Nephron (organoid): ENCODE data around the gene ADCY2.

Source experiments
- H3K27ac Mint-ChIP-seq, 3 experiments: 2 replicates each; pipeline ENCODE4 v1.8.0; 2020; ENCODE audit warnings: mixed read lengths in 3 of 3, mild to moderate bottlenecking in 2 of 3, moderate library complexity in 1 of 3
- H3K27me3 Mint-ChIP-seq: 2 replicates; pipeline ENCODE4 v1.8.0; 2021; ENCODE audit warnings: low read depth, mild to moderate bottlenecking, moderate library complexity, mixed read lengths
- H3K36me3 Mint-ChIP-seq: 2 replicates; pipeline ENCODE4 v1.8.0; 2020; ENCODE audit warnings: low read depth, mixed read lengths
- H3K4me1 Mint-ChIP-seq: 2 replicates; pipeline ENCODE4 v1.8.0; 2020; ENCODE audit warnings: mixed read lengths
- H3K4me3 Mint-ChIP-seq, 3 experiments: 2 replicates each; pipeline ENCODE4 v1.8.0; 2020; ENCODE audit warnings: mild to moderate bottlenecking in 3 of 3, mixed read lengths in 3 of 3, moderate library complexity in 2 of 3
- H3K9me3 Mint-ChIP-seq: 2 replicates; pipeline ENCODE4 v1.8.0; 2020; ENCODE audit warnings: mixed read lengths
- CTCF ChIP-seq, 3 experiments: fragments of 200-600 bp; sonication (generic); IDR thresholded peaks; one replicate each; pipeline ENCODE4 v1.5.0; 2021; ENCODE audit warnings: antibody characterized with exemption in 3 of 3; ENCODE audit not compliant: unreplicated experiment in 3 of 3

The ADCY2 gene

GRCh38 chr5:7364226-7364875 lies 31.6 kb upstream of the ADCY2 start:
- Mint-ChIP-seq H3K36me3 (no peaks in the 10 kb centered on the region), H3K9me3 (no peaks in the 10 kb centered on the region), H3K4me3 (no peak overlapping the region), H3K4me1 (no peaks in the 10 kb centered on the region), H3K27ac (no peak overlapping the region), H3K27me3 (peaks cover 4% of the 10 kb centered on the region)
- no peak for TF ChIP-seq CTCF (IDR thresholded peaks at IDR 0.05; ENCODE audit: unreplicated experiment in 3 of 3)

GRCh38 chr5:7367780-7368179 lies 28.2 kb upstream of the ADCY2 start:
- H3K4me3 Mint-ChIP-seq, result no peak overlapping the region
- no peaks in the 10 kb centered on the region for H3K4me1 Mint-ChIP-seq
- H3K27me3 Mint-ChIP-seq, result peaks cover 4% of the 10 kb centered on the region
- H3K36me3 Mint-ChIP-seq, result no peaks in the 10 kb centered on the region
- peaks cover 8% of the 10 kb centered on the region for H3K9me3 Mint-ChIP-seq
- H3K27ac Mint-ChIP-seq, result no peak overlapping the region
- TF ChIP-seq CTCF (IDR thresholded peaks at IDR 0.05; ENCODE audit: unreplicated experiment in 3 of 3), result no peak

- peaks cover 4% of the 10 kb centered on the region for H3K4me1 Mint-ChIP-seq
- H3K27ac Mint-ChIP-seq, result no peak overlapping the region
- H3K4me3 Mint-ChIP-seq, result no peak overlapping the region
- peaks cover 8% of the 10 kb centered on the region for H3K9me3 Mint-ChIP-seq
- no peaks in the 10 kb centered on the region for H3K36me3 Mint-ChIP-seq
- TF ChIP-seq CTCF (IDR thresholded peaks at IDR 0.05; ENCODE audit: unreplicated experiment in 3 of 3), result no peak
- H3K27me3 Mint-ChIP-seq, result no peaks in the 10 kb centered on the region
Measured at GRCh38 chr5:7372399-7372798, 23.5 kb upstream of the ADCY2 start.

GRCh38 chr5:7374186-7374585 lies 21.8 kb upstream of the ADCY2 start:
- no peaks in the 10 kb centered on the region for H3K36me3 Mint-ChIP-seq
- no peak overlapping the region for H3K27ac Mint-ChIP-seq
- H3K27me3 Mint-ChIP-seq, result no peaks in the 10 kb centered on the region
- peaks cover 8% of the 10 kb centered on the region for H3K4me1 Mint-ChIP-seq
- TF ChIP-seq CTCF (IDR thresholded peaks at IDR 0.05; ENCODE audit: unreplicated experiment in 3 of 3), result no peak
- H3K9me3 Mint-ChIP-seq, result peaks cover 8% of the 10 kb centered on the region
- H3K4me3 Mint-ChIP-seq, result no peak overlapping the region

- no peaks in the 10 kb centered on the region for H3K36me3 Mint-ChIP-seq
Measured at GRCh38 chr5:7375457-7375856, 20.5 kb upstream of the ADCY2 start.

More at GRCh38 chr5:7375457-7375856, 20.5 kb upstream of the ADCY2 start:
- no peak for TF ChIP-seq CTCF (IDR thresholded peaks at IDR 0.05; ENCODE audit: unreplicated experiment in 3 of 3)
- peaks cover 7% of the 10 kb centered on the region for H3K9me3 Mint-ChIP-seq
- H3K27ac Mint-ChIP-seq, result no peak overlapping the region
- peaks cover 8% of the 10 kb centered on the region for H3K4me1 Mint-ChIP-seq
- H3K4me3 Mint-ChIP-seq, result no peak overlapping the region
- H3K27me3 Mint-ChIP-seq, result no peaks in the 10 kb centered on the region
